ENCODE results near the gene NCAM2.

DNA sequence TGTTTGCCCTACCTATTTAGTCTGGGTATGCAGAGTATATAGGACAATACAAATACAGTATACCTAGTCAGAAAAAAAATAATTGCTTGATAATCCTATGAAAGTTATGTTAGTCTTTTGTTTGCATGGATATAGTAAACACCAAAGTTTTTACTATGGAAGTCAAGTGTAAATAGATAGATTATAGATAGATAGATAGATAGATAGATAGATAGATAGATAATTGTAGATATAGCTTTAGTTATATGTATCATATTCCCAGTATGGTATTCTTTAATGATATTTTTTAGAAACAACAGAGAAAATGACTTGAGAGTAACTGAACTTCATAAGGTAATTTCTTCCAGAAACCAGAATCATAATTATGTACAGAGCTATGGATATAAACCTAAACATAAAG, 158.2 kb downstream of the NCAM2 start:
- TF ChIP-seq, protein P1, sequence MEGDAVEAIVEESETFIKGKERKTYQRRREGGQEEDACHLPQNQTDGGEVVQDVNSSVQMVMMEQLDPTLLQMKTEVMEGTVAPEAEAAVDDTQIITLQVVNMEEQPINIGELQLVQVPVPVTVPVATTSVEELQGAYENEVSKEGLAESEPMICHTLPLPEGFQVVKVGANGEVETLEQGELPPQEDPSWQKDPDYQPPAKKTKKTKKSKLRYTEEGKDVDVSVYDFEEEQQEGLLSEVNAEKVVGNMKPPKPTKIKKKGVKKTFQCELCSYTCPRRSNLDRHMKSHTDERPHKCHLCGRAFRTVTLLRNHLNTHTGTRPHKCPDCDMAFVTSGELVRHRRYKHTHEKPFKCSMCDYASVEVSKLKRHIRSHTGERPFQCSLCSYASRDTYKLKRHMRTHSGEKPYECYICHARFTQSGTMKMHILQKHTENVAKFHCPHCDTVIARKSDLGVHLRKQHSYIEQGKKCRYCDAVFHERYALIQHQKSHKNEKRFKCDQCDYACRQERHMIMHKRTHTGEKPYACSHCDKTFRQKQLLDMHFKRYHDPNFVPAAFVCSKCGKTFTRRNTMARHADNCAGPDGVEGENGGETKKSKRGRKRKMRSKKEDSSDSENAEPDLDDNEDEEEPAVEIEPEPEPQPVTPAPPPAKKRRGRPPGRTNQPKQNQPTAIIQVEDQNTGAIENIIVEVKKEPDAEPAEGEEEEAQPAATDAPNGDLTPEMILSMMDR (IDR thresholded peaks at IDR 0.05): no peak
- no peak for TF ChIP-seq POLR2AphosphoS5 (IDR thresholded peaks at IDR 0.05)
- TF ChIP-seq POLR2A (IDR thresholded peaks at IDR 0.05): no peak
